GM13976 (cell line): Measurements from ENCODE around the gene FIGNL2.

Source experiments
- DNase-seq: peaks from one replicate; pipeline ENCODE4 v3.0.0; 2012; ENCODE audit warnings: low spot score
- in situ Hi-C: fragments of 300-500 bp; cut with MboI; formaldehyde crosslinking; loops from one replicate; pipeline ENCODE4 v1.12.0; 2022; ENCODE audit warnings: low sequenced_read_pairs, mixed read lengths, inconsistent platforms; ENCODE audit not compliant: unreplicated experiment
- TF ChIP-seq, protein P1 (sequence below): IDR thresholded peaks from 2 replicates; pipeline ENCODE4 v1.5.1; 2012; ENCODE audit warnings: borderline replicate concordance, mild to moderate bottlenecking; ENCODE audit not compliant: insufficient read depth; ENCODE audit errors: extremely low read depth, missing control alignments, control extremely low read depth

FIGNL2 gene

DNA sequence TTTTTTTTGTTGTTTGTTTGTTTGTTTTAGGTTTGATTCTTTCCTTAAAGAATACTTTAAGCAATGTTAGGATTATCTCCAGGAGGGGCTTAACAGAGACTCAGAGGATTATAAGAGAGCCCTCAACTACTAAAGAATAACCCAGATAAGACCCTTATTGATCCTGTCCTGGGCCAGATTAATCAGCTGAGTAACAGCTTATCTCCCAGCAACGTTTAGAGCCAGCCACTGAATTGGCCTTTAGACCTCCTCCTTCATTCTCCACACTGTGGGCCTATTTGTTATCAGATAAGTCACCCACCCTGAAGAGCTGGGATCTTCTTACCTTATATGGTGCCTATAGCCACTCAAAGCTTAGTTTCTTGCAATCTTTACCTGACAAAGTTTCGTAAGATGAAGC, 71.1 kb downstream of the FIGNL2 start:
- DNase-seq: no peak
- in situ Hi-C loops: no loop called here
- TF ChIP-seq, protein P1, sequence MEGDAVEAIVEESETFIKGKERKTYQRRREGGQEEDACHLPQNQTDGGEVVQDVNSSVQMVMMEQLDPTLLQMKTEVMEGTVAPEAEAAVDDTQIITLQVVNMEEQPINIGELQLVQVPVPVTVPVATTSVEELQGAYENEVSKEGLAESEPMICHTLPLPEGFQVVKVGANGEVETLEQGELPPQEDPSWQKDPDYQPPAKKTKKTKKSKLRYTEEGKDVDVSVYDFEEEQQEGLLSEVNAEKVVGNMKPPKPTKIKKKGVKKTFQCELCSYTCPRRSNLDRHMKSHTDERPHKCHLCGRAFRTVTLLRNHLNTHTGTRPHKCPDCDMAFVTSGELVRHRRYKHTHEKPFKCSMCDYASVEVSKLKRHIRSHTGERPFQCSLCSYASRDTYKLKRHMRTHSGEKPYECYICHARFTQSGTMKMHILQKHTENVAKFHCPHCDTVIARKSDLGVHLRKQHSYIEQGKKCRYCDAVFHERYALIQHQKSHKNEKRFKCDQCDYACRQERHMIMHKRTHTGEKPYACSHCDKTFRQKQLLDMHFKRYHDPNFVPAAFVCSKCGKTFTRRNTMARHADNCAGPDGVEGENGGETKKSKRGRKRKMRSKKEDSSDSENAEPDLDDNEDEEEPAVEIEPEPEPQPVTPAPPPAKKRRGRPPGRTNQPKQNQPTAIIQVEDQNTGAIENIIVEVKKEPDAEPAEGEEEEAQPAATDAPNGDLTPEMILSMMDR: no peak

DNA sequence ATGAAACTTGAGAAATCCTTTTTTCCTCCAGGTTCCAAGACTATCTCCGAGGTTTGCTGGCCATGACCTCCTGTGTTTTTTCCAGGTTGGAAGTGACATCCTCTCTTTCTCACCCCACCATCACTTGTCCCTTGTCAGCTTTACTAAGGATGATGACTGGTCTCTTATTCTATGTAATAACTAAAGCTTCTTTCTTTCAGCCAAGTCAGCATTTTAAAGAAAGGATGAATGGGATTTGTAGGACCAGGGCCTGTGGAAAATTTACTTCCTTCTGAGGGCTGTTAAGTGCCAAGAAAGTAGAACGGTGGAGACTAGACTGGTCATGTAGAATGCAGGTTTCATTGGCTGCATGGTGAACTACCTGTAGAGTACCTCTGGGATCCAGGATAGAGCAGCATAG, 73.6 kb downstream of the FIGNL2 start:
- no peak for DNase-seq
- TF ChIP-seq, protein P1: no peak
- in situ Hi-C loops: no loop called here

DNA sequence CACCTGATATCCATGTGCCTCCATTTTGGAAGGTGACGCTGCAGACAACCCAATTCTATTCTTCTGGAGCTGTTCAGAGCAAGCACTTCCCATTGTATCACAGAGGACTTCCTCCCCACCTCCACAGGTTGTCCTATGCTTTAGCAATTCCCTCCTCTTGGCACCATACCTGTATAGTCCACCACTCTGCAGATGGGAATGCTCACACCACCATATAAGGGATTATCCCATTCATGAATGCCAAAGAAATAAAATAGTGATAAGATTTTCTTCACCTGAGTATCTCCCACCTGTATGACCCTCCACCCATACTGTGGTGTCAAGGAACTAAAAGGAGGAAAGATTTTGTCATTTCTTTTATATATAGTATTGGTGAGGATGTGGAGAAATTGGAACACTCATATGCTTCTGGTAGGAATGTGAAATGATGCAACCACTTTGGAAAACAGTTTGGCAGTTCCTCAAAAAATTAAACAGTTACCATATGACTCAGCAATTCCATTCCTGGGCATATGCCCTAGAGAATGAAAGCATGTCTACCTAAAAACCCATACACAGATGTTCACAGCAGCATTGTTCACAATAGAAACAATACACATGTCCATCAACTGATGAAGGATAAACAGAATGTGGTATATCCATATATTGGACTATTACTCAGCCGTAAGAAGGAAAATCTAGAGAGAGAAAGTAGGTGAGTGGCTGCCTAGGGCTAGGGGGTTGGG, 75.2 kb downstream of the FIGNL2 start:
- no peak for DNase-seq
- TF ChIP-seq, protein P1: no peak
- in situ Hi-C loops: no loop called here

DNA sequence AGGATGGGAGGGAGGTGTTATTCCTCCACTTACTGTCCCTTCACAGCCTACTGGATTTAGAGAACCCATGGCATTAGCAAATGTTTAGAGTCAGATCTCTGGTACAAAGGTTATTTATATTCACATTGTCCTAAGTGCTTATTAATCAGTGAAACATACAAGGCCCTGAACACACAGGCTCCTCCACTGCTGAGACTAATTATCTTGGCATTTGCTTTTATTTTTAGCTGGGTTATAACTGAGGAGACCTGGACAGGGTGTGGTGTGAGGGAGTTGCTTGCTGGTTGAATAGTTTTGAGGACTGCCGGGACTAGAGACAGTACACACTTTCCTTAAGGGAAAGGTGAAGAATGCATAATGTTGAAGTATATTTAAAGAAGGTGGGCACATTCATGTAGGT, 77.5 kb downstream of the FIGNL2 start:
- in situ Hi-C loops: no loop called here
- DNase-seq: no peak
- TF ChIP-seq, protein P1: no peak
